Neural progenitor cell (in vitro differentiated cells): ENCODE results near the gene ARTN. TPM values are rescaled to one million over a fixed set of nuclear protein-coding genes. Genes with fewer than 3 reads are reported as not detected.

Source experiments
- DNase-seq: peaks from one replicate; pipeline ENCODE4 v3.0.0-alpha.2; 2016; ENCODE audit warnings: low spot score
- H2AFZ ChIP-seq: fragments of 200-600 bp; sonication (generic); replicated peaks from 2 replicates; pipeline ENCODE4 v1.6.1; 2016; ENCODE audit warnings: antibody characterized with exemption
- H3F3A ChIP-seq: fragments of 200-600 bp; sonication (generic); 2 replicates; pipeline ENCODE4 v1.6.1; 2016; ENCODE audit warnings: antibody characterized with exemption, low read depth
- H3K27ac ChIP-seq: fragments of 200-600 bp; sonication (generic); 2 replicates; pipeline ENCODE4 v1.5.1; 2016; ENCODE audit warnings: mild to moderate bottlenecking
- H3K27me3 ChIP-seq: fragments of 200-600 bp; sonication (generic); 2 replicates; pipeline ENCODE4 v1.6.1; 2016; ENCODE audit warnings: mild to moderate bottlenecking, moderate library complexity
- H3K36me3 ChIP-seq: fragments of 200-600 bp; sonication (generic); 2 replicates; pipeline ENCODE4 v1.5.1; 2016
- H3K4me1 ChIP-seq: fragments of 200-600 bp; sonication (generic); 2 replicates; pipeline ENCODE4 v1.6.1; 2016; ENCODE audit warnings: mixed run types
- H3K4me2 ChIP-seq: fragments of 200-600 bp; sonication (generic); 2 replicates; pipeline ENCODE4 v1.6.1; 2016
- H3K4me3 ChIP-seq: fragments of 200-600 bp; sonication (generic); 2 replicates; pipeline ENCODE4 v1.5.1; 2016
- H3K79me2 ChIP-seq: fragments of 200-600 bp; sonication (generic); 2 replicates; pipeline ENCODE4 v1.6.1; 2016; ENCODE audit warnings: low read depth
- H3K9ac ChIP-seq: fragments of 200-600 bp; sonication (generic); 2 replicates; pipeline ENCODE4 v1.6.1; 2016
- H3K9me3 ChIP-seq: fragments of 200-600 bp; sonication (generic); 2 replicates; pipeline ENCODE4 v1.5.1; 2016; ENCODE audit warnings: low read depth
- H4K20me1 ChIP-seq: fragments of 200-600 bp; sonication (generic); 2 replicates; pipeline ENCODE4 v1.6.1; 2016; ENCODE audit warnings: low read depth
- H3K27ac Mint-ChIP-seq: 3 replicates; pipeline ENCODE4 v1.8.0; 2021; ENCODE audit warnings: mixed read lengths
- H3K27me3 Mint-ChIP-seq: 2 replicates; pipeline ENCODE4 v1.8.0; 2022; ENCODE audit warnings: low read depth, mild to moderate bottlenecking, inconsistent platforms, moderate library complexity, mixed read lengths; ENCODE audit not compliant: insufficient read depth
- H3K36me3 Mint-ChIP-seq: 3 replicates; pipeline ENCODE4 v1.8.0; 2021; ENCODE audit warnings: mixed read lengths
- H3K4me1 Mint-ChIP-seq: 3 replicates; pipeline ENCODE4 v1.8.0; 2021; ENCODE audit warnings: mixed read lengths
- H3K4me3 Mint-ChIP-seq: 3 replicates; pipeline ENCODE4 v1.8.0; 2021; ENCODE audit warnings: mild to moderate bottlenecking, moderate library complexity, mixed read lengths
- H3K9me3 Mint-ChIP-seq: 3 replicates; pipeline ENCODE4 v1.8.0; 2020; ENCODE audit warnings: mixed read lengths
- EZH2 ChIP-seq: fragments of 200-600 bp; sonication (generic); IDR thresholded peaks from 2 replicates; pipeline ENCODE4 v1.6.1; 2017; ENCODE audit warnings: antibody characterized with exemption, mild to moderate bottlenecking, moderate library complexity
- EZH2phosphoT487 ChIP-seq: fragments of 200-600 bp; sonication (generic); IDR thresholded peaks from 2 replicates; pipeline ENCODE4 v1.6.1; 2017; ENCODE audit warnings: antibody characterized with exemption
- total RNA-seq: library from RNA; depleted of rRNA; stranded (reverse); fragments of >200 nt; gene quantifications from 2 replicates; pipeline ENCODE4 v1.2.3, GENCODE V29; 2015; ENCODE audit warnings: low replicate concordance
- TF ChIP-seq, protein P1 (sequence below): fragments of 200-600 bp; sonication (generic); IDR thresholded peaks from 2 replicates; pipeline ENCODE4 v1.5.1; 2017; ENCODE audit warnings: antibody characterized with exemption, mild to moderate bottlenecking

The ARTN gene
- total RNA-seq, 1 donor from 2014 or later: 4.1 TPM

DNA sequence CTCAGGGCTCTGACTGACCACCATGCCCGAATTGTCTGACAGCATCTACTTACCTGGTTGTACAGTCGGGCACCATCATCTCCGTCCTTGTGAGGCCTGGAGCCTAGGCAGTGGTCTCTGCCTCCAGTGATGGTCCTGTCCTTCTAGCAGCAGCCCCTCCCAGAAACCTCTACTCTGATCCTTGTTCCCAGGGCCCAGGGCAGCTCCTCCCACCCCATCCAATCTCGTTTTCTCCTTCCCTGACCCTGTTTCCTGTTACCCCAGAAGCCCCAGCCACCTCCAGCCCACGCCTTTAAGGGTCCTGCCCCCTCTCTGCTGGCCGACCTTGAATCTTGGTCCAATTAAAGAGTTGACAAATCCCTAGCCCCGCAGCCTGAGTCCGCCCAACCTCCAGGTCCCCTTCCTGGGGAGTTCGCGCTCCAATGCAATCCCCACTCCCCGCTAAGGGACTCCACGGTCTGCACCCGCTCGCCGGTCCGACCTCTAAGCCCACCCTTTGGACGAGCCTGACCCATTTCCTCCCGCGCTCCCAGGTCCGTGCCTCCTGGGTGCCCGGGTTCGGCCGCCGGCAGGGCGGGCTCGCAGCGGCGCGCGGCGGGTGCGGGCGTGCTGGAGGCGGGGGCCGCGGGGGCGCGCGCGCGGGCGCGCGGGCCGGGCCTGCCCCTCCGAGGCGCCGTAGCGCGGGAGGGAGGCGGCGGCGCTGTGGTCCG lies 45.1 kb downstream of the ARTN start, which contains the start of gene B4GALT2:
Gene B4GALT2, plus strand, starts transcription at position 660 of the 710 bp plus-strand sequence. CDS start 1,951 bp downstream, outside the sequence.
- Mint-ChIP-seq H3K36me3 (peaks cover 20% of the 10 kb centered on the region), H3K27me3 (peaks cover 4% of the 10 kb centered on the region), H3K4me3 (peak within 1 kb of the TSS; percentile 97), H3K4me1 (peaks cover 54% of the 10 kb centered on the region), H3K27ac (peak within 1 kb of the TSS; percentile 96), H3K9me3 (no peaks in the 10 kb centered on the region)
- peaks cover 8% of the 10 kb centered on the region for H3K4me1 ChIP-seq
- H3K4me2 ChIP-seq: peak within 1 kb of the TSS; percentile 99
- H3K9me3 ChIP-seq: no peaks in the 10 kb centered on the region
- H4K20me1 ChIP-seq: peaks cover 36% of the 10 kb centered on the region
- H2AFZ ChIP-seq: peak within 1 kb of the TSS; percentile 96
- H3K27me3 ChIP-seq: no peaks in the 10 kb centered on the region
- H3K79me2 ChIP-seq: peaks cover 34% of the 10 kb centered on the region
- peaks cover 38% of the 10 kb centered on the region for H3F3A ChIP-seq
- no peaks in the 10 kb centered on the region for H3K36me3 ChIP-seq
- peak; percentile 69 for DNase-seq
- no peak within 1 kb of the TSS for H3K27ac ChIP-seq
- H3K9ac ChIP-seq: peak within 1 kb of the TSS; percentile 57
- peak within 1 kb of the TSS; percentile 91 for H3K4me3 ChIP-seq
- TF ChIP-seq EZH2: no peak
- no peak for TF ChIP-seq EZH2phosphoT487
- TF ChIP-seq, protein P1, sequence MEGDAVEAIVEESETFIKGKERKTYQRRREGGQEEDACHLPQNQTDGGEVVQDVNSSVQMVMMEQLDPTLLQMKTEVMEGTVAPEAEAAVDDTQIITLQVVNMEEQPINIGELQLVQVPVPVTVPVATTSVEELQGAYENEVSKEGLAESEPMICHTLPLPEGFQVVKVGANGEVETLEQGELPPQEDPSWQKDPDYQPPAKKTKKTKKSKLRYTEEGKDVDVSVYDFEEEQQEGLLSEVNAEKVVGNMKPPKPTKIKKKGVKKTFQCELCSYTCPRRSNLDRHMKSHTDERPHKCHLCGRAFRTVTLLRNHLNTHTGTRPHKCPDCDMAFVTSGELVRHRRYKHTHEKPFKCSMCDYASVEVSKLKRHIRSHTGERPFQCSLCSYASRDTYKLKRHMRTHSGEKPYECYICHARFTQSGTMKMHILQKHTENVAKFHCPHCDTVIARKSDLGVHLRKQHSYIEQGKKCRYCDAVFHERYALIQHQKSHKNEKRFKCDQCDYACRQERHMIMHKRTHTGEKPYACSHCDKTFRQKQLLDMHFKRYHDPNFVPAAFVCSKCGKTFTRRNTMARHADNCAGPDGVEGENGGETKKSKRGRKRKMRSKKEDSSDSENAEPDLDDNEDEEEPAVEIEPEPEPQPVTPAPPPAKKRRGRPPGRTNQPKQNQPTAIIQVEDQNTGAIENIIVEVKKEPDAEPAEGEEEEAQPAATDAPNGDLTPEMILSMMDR: no peak

DNA sequence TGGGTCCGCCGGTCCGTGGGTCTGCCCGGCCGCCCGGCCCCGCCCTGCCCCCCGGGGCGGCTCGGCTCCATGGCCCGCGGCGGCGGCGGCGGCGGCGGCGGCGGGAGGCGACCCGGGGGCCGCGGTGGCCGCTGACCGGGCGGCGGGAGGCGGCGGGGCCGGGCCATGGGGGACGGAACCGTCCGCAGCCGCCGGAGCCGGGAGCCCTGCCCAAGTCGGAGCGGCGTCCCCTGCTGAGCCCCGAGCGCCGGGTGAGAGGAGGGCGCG lies 45.6 kb downstream of the ARTN start:
- DNase-seq: no peak
- Histone ChIP-seq H3K9me3 (no peaks in the 10 kb centered on the region), H3F3A (peaks cover 33% of the 10 kb centered on the region), H3K36me3 (no peaks in the 10 kb centered on the region), H3K79me2 (peaks cover 34% of the 10 kb centered on the region), H4K20me1 (peaks cover 36% of the 10 kb centered on the region), H3K27me3 (no peaks in the 10 kb centered on the region), H3K4me2 (peak overlapping the region; percentile 77), H3K4me3 (peak overlapping the region; percentile 89), H2AFZ (no peak overlapping the region), H3K4me1 (peaks cover 8% of the 10 kb centered on the region), H3K27ac (no peak overlapping the region), H3K9ac (peak overlapping the region; percentile 57)
- H3K4me1 Mint-ChIP-seq: peaks cover 49% of the 10 kb centered on the region
- no peaks in the 10 kb centered on the region for H3K9me3 Mint-ChIP-seq
- H3K36me3 Mint-ChIP-seq: peaks cover 22% of the 10 kb centered on the region
- H3K27me3 Mint-ChIP-seq: peaks cover 4% of the 10 kb centered on the region
- no peak overlapping the region for H3K4me3 Mint-ChIP-seq
- TF ChIP-seq EZH2phosphoT487 (no peak), EZH2 (no peak)
- TF ChIP-seq, protein P1: no peak
- no peak overlapping the region for H3K27ac Mint-ChIP-seq

DNA sequence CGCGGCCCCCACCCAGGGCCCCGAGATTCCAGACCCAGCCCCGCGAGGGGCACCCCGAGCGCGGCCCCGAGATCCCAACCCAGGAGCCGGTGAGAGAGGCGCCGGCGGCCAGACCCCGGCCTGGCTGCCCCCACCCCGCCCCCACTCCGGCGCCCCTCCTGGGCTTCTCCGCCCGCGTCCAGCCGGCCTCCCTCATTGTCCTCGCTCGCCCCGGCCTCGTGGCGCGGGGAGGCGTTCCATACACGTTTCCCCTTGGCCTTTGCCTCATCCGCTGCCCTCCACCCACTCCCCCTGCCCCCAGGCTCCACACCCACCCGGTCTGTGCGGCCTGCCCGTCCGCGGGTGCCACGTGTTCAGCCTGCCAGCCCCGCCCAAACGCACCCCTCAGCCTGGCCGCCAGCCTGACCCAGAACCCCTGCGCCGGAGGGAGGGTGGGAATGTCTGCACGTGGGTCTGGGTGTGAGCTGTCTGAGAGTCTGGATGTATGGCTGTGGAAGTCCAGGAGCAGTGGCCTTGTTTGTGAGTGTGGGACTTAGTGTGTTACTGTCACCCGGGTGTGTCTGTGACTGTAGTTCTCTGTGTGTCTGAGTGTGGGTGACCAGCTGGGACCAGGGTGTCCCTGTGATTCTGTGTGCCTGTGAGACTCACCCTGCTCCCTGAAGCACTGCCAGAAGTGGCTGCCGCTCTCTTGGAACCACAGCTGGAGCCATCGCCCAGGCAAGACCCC lies 46.1 kb downstream of the ARTN start:
- no peak overlapping the region for H2AFZ ChIP-seq
- peaks cover 25% of the 10 kb centered on the region for H3K36me3 Mint-ChIP-seq
- DNase-seq: peak; percentile 52
- peaks cover 8% of the 10 kb centered on the region for H3K4me1 ChIP-seq
- no peaks in the 10 kb centered on the region for H3K27me3 ChIP-seq
- TF ChIP-seq EZH2 (no peak), EZH2phosphoT487 (no peak)
- TF ChIP-seq, protein P1: no peak
- peak overlapping the region; percentile 86 for H3K27ac Mint-ChIP-seq
- no peak overlapping the region for H3K27ac ChIP-seq
- no peaks in the 10 kb centered on the region for H3K36me3 ChIP-seq
- H3K4me2 ChIP-seq: peak overlapping the region; percentile 77
- H3F3A ChIP-seq: peaks cover 30% of the 10 kb centered on the region
- H3K9me3 ChIP-seq: no peaks in the 10 kb centered on the region
- peaks cover 36% of the 10 kb centered on the region for H4K20me1 ChIP-seq
- H3K9ac ChIP-seq: peak overlapping the region; percentile 57
- H3K4me3 ChIP-seq: peak overlapping the region; percentile 89
- no peaks in the 10 kb centered on the region for H3K9me3 Mint-ChIP-seq
- H3K4me3 Mint-ChIP-seq: peak overlapping the region; percentile 92
- peaks cover 4% of the 10 kb centered on the region for H3K27me3 Mint-ChIP-seq
- peaks cover 47% of the 10 kb centered on the region for H3K4me1 Mint-ChIP-seq
- peaks cover 34% of the 10 kb centered on the region for H3K79me2 ChIP-seq
